Epithelial cell of esophagus (primary cell): Measurements from ENCODE around the gene RAET1L.
"Not testable (repeated sequence)": the region's sequence is repeated elsewhere in the genome, so short reads cannot be mapped to it uniquely, and the experiment has no call there.

ENCODE experiments used
- DNase-seq: peaks from one replicate; pipeline ENCODE4 v3.0.0; 2010; ENCODE audit warnings: low read depth
- H3K4me3 ChIP-seq: 2 replicates; pipeline ENCODE4 v1.5.1; 2011; ENCODE audit warnings: mild to moderate bottlenecking, low read length, control low read depth
- TF ChIP-seq, protein P1 (sequence below): IDR thresholded peaks from 2 replicates; pipeline ENCODE4 v1.5.1; 2011; ENCODE audit warnings: low read depth, mild to moderate bottlenecking, low read length, control low read depth, inconsistent platforms; ENCODE audit not compliant: insufficient read depth; ENCODE audit errors: missing control alignments

The RAET1L gene

DNA sequence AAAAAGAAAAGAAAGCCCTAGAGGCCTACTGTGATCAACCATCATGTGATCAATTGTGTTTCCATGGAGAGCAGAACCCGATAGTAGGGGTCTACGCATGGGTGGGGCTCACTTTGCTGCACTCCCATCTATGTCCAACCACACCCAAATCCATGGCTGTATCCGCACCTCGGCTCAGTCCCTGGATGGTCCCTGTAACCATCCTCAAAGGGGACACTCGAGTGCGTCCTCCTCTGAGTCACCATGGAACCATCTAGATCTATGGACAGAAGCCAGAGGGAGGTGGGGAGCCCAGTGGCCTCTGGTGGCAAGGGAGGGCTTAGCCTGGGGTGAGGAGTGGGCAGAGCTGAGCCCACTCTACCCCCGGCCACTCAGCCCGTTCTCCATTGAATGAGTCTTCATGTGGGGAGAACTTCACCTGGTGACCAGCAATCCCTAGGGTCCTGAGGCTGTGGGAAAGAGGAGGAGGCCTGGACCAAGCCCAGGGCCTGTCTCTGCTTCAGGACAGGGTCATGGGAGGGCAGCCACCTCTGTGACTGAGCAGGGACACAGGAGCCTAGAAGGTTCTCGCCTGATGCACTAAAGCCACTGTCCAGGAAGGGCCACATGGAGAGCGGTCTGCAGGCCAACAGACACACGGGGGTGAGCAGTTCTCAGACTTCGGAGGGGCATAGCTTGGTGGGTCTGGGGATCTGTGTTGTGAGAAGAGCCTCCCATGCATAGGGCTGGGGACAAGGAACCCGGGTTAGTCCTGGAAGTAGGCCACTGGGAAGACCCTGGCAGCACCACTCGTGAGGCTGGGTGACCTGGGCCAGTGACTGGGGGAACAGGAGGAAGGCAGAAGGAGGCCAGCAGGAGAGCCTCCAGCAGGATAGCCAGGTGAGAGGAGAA is 19.3 kb downstream of the RAET1L start:
- TF ChIP-seq, protein P1, sequence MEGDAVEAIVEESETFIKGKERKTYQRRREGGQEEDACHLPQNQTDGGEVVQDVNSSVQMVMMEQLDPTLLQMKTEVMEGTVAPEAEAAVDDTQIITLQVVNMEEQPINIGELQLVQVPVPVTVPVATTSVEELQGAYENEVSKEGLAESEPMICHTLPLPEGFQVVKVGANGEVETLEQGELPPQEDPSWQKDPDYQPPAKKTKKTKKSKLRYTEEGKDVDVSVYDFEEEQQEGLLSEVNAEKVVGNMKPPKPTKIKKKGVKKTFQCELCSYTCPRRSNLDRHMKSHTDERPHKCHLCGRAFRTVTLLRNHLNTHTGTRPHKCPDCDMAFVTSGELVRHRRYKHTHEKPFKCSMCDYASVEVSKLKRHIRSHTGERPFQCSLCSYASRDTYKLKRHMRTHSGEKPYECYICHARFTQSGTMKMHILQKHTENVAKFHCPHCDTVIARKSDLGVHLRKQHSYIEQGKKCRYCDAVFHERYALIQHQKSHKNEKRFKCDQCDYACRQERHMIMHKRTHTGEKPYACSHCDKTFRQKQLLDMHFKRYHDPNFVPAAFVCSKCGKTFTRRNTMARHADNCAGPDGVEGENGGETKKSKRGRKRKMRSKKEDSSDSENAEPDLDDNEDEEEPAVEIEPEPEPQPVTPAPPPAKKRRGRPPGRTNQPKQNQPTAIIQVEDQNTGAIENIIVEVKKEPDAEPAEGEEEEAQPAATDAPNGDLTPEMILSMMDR = no peak
- DNase-seq = no peak
- H3K4me3 ChIP-seq = peak overlapping the region; percentile 60

DNA sequence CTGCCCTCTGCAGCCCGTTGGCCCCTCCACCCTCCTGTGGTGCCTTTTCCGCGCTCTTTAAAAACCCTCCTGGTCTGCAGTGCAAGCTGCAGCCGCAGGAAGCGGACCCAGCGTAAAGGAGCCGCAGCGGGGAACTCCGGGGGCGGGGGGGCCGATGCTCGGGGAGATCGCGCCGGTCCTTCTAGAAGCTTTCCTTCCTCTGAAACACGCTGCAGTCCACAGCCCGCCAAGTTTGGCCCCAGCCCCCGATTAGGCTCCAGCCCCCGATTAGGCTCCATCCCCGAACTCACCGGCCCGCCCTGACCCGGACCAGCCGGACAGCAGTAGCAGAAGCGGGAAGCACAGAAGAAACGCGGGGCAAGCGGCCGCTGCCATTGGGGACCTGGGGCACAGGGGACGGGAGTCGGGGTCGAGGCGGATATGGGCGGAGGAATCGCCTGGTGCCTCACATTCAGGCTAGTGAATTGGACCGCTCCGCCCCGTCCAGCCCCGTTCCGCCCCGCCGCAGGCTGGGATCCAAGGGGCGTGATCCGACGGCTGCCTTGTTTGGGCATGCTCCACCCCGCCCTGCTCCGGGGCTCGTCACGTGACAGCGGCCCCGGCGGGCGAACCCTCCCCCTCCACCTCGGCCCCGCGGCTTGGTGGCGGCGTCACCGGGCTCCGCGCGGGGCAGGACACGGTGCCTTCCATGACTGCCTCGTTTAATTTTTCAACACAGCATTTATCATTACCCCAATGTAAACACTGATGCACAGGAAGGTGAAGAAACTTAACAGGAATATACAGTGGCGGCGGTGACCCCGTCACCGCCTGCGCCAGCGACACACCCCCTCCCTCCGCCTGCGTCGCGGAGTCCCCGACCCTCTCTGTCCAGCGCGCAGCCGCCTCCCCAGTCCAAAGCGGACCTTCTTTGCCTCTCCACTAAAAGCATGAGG is 20.3 kb downstream of the RAET1L start:
- TF ChIP-seq, protein P1 = no peak
- peak; percentile 90 for DNase-seq
- H3K4me3 ChIP-seq = peak overlapping the region; percentile 60

DNA sequence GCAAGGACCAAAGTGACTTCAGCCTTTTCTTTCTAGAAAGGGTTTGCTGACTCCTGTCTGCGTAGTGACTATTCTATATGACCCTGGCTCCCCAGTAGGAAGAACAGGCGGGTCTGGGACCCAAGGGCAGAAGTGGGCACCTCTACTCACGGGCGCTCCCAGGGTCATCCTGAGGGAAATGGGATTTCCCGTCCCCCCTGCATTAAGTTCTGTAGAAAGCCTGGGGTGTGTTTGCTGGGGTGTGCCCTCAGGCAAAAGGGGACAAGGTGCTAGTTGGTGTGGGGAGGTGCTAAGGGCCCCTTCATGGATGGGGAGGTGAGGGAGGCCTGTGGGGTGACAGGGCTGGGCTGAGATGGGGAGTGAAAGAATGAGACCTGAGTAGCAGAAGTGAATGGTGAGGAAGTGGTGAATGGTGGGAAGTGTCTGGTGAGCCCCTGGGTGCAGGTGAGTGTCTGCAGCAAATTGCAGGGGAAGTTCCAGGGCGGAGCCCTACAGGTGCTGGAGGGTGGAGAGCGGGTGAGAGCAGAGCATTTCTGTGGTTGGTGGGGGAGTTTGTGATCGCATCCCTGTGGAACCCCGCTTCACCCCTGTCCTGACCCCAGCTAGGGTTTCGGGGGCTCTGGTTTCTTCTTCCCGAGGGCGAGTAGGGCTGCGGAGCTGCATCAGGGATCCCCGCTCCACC is 21.1 kb downstream of the RAET1L start:
- no peak for DNase-seq
- H3K4me3 ChIP-seq = peak overlapping the region; percentile 60
- TF ChIP-seq, protein P1 = no peak

DNA sequence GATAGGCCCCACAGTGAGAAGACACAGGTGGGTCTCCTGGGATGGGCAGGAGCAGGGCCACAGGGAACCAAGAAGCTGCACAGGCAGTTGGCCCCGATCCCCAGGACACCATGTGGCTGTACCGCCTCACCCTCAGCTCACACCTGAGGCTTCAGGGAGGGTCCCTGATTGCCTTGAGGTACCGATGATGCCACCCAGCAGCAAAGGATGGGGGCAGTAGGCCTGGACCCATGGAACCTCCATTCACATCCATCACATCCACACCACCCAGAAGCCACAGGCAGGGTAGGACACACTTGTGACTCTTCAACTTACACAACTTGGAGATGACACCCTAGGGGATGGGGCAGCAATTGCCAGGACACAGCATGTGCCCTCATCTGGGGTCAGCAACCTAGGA is 21.7 kb downstream of the RAET1L start:
- not testable (repeated sequence) for H3K4me3 ChIP-seq, DNase-seq

DNA sequence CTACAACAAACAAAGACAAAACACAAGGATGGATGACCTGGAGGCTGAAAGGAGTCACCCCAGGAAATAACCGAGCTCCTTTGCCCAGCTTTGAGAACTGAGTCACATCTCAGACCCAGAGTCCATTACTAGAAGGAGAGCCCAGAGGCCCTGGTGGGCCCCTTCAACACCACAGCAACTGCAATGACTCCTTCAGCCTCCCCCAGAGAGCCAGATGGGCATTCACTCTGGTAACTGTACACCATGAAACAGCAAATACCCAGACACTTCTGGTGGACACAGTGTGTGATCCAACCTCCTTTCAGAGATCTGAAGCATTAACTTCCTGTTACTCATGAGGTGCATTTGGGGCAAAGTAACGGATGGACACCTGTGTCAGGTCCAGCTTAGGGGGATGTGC is 22.6 kb downstream of the RAET1L start:
- TF ChIP-seq, protein P1 = no peak
- no peak overlapping the region for H3K4me3 ChIP-seq
- DNase-seq = no peak

DNA sequence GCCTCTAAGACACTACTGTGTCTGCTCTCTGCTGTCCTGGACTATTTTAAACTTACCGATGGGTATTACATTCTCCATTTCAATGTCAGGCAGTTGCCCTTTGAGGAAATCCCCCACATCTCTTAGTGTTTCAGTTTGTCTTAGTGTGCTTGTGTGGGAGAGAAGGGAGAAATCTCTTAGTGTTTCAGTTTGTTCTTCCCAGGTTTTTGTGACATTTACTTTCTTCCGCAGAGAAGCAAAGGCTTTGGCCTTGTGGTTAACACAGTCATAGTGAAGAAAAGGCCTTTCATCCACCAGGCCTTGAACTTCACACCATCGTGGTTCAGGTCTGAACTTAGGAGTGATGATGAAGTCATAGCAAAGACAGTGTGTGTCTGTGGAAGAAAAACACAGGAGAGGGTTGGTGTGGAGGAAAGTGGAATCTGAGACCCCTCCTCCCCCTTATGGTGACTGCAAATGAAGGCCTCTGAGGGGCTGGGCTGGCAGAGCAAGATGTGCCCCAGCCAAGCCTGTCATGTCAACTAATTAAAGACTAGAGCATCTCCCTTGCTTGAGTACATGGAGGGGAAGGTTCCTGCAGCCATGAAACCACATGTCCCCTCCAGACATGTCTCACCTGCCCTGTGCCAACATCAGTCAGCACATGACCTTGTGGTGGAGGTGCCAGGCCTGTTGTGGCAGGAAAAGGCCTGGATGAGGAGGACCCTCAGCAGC is 23.9 kb downstream of the RAET1L start:
- DNase-seq = no peak
- H3K4me3 ChIP-seq = no peak overlapping the region
- TF ChIP-seq, protein P1 = no peak
